Stimulated activated CD4-positive, alpha-beta T cell treated with anti-CD3 and anti-CD28 coated beads, Interleukin-1b, Interleukin-23, amount 100 ng/mL, for 24 hours (primary cell): ENCODE measurements around the gene CCDC88A.
"Not testable (repeated sequence)": the region's sequence is repeated elsewhere in the genome, so short reads cannot be mapped to it uniquely, and the experiment has no call there.

Experiments used
- DNase-seq, 4 experiments: peaks; one replicate each; pipeline ENCODE4 v3.0.0-alpha.2; 2020; ENCODE audit warnings: low read depth in 4 of 4, low spot score in 1 of 4

Gene CCDC88A, protein sequence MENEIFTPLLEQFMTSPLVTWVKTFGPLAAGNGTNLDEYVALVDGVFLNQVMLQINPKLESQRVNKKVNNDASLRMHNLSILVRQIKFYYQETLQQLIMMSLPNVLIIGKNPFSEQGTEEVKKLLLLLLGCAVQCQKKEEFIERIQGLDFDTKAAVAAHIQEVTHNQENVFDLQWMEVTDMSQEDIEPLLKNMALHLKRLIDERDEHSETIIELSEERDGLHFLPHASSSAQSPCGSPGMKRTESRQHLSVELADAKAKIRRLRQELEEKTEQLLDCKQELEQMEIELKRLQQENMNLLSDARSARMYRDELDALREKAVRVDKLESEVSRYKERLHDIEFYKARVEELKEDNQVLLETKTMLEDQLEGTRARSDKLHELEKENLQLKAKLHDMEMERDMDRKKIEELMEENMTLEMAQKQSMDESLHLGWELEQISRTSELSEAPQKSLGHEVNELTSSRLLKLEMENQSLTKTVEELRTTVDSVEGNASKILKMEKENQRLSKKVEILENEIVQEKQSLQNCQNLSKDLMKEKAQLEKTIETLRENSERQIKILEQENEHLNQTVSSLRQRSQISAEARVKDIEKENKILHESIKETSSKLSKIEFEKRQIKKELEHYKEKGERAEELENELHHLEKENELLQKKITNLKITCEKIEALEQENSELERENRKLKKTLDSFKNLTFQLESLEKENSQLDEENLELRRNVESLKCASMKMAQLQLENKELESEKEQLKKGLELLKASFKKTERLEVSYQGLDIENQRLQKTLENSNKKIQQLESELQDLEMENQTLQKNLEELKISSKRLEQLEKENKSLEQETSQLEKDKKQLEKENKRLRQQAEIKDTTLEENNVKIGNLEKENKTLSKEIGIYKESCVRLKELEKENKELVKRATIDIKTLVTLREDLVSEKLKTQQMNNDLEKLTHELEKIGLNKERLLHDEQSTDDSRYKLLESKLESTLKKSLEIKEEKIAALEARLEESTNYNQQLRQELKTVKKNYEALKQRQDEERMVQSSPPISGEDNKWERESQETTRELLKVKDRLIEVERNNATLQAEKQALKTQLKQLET (N-terminal part only)

DNA sequence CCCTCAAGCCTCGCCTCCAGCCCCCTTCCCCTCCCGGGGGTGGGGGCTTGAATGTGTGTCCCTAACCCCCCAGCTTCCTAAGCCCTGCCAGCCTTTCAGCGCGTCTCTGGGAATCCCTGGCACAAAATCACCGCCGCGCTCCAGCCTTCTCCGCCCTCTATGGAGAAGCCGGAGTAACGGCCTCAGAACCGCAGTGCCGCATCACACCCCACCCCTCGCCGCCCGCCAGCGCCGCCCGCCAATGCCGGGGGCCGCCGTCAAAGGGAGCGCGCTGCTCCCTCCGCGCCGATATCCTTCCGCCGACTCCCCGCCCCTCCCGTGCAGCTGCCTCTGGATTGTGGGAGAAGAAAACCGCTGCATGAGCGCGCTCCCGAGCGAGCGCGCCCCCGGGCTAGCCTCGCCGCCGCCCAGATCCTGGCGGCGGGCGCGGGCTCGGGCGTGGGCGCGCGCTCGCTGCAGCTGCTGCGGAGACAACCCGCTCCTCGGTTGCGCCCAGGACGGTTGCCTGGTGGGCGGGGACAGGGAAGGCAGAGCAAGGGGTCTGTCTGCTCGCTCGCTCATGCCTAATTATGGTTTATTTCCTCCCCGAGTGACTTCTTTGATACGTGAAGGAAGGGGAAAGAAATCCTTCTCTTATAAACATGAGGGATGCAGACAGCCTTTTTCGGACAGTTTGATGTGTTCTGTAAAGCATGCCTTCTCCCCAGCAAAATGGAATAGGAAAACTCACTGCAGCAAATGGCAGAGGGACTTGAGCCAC lies at the start of gene CCDC88A:
Gene CCDC88A (minus strand): TSS at position 178 of the 760 bp plus-strand sequence. CDS start 777 bp downstream, outside the sequence.
- peak; percentile 71 to 86 (median 82) for DNase-seq

DNA sequence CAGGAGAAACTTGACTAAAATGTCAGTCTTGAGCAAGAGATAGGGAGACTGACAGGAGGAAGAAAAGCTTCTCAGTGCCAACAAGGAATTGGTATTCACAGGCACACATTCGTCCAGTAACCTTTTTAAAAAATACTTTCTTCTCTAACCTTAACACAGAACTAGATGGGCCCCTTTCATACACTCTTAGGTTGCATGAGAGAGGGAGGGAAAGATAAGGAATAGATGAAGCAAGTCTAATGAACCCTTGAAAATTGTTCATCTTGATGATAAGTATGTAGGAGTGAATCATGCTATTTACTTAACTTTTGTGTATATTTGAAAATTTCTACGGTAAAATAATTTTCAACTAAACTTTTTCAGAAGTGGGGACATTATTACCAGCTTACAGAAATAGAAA lies 42.0 kb upstream of the CCDC88A start:
- no peak for DNase-seq

DNA sequence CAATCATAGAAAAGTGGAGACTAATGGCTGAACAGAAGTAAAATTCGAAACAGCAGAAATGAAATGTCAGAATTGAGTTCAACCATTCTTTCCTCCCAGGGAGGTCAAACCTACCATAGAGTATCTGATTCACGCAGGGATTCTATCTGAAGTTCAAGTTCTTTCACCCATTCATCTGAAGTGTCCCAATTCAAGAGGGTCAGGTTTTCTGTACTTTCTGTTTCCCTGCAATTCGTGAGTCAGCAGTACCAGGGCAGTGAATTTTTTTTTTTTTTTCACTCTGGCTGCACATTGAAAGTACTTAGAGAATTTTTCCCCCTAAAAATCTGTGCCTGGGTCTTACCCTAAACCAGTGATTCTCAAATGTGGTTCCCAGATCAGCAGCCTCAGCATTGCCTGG lies 40.9 kb upstream of the CCDC88A start:
- DNase-seq: no peak

DNA sequence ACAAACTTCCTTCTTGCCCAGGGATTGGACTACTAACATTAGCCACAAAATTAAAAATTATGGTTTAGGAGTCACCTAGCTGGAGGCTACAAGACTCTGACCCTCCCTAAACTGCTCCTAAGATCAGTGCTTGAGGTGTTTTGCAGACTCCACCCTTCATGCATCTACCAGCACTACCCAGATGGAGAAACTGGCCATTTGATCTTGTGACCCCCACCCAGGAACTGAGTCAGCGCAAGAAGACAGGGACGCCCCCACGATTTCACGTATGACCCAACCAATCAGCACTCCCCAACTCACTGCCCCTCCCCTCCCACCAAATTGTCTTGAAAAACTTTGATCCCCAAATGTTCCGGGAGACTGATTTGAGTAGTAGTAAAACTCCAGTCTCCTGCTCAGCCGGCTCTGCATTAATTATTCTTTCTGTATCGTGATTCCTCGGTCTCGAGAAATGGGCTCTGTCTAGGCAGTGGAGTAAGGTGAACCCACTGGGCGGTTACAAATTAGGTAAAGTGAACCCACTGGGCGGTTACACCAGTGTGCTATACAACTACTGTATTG lies 40.1 kb upstream of the CCDC88A start:
- no peak for DNase-seq

DNA sequence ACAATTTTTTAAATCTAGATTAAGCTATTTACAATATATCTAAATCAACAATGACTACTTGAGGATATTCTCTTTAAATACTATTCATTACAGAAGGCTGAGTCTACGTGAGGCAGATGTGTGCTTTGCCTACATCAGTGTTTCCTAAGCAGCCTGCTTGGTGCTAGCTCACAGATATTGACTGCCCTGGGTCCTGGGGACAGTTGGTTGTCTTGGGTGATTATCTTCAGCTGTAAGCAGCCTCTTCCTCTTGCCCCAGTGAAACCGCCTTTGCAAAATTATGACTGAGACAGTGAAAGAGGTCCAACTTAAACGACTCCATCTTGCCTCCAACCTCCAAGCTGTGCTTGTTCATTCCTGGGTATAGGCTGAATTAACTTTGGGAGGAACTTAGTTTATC lies 39.6 kb upstream of the CCDC88A start:
- no peak for DNase-seq

DNA sequence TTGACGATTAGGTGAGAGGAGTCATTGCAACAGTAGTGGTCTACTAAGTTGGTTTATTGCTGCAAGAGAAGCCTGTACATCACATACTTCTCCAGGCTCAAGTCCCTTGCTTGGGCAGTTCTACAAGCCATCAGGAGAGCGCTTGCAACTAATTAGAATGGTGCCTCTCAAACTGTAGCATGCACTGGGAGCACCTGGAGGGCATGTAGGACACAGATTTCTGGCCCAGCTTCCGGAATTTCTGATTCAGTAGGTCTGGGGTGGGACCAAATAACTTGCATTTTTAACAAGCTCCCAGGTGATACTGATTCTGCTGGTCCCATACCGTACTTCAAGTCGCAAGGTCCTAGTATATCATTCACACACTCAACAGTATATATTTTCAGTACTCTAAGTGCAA lies 34.5 kb upstream of the CCDC88A start:
- DNase-seq: no peak

DNA sequence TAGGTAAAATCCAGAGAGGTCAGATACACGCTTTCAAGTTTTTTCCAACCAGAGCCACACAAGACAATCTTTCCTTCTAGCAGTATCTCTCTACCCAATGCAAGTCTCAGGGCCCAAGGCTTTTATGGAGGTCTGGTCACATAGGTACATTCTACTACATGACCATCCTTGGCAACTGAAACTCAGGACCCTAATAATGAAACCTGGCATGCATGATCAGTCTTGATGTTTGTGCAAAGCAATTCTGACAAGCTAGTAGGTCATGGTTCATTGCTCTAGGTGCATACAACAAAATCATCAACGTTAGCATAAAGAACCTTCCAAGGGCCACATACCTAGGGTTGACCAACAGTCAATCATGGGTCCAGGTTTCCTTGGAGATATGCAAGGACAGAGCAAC lies 33.2 kb upstream of the CCDC88A start:
- no peak for DNase-seq

DNA sequence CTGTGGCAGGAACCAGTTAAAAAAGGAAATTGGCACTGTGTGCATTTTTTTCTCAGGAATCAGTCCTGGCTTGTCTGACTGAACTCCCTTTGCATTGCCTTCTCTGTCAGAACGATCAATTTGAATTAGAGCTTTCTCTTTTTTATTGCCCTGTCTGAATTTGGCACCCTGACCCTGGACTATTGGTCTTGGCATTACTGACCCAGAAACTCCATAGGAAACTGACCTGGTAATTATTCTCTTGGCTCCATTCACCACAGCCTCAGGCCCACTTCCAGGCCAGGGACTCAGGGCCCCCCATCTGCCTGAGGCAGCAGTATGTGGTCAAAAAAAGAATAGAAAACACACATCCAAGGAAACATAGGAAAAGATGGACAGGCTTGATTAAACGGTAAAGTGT lies 32.0 kb upstream of the CCDC88A start:
- DNase-seq: no peak

DNA sequence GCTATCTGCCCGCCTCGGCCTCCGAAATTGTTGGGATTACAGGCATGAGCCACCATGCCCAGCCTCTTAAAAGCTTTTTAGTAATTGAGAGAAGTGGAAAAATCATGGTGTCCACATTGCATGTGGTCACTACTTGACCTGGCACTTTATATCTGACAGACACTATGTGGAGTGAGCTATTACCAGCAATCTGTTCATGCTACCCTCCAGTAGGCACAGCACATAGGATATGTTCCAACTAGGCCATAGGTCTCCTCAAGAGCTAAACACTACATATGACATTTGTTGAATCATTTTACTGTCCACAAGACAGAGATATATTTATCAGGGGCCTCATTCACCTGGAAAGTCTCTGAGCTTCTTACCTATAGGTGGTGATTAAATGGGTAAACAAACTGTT lies 30.4 kb upstream of the CCDC88A start:
- DNase-seq: not testable (repeated sequence)

DNA sequence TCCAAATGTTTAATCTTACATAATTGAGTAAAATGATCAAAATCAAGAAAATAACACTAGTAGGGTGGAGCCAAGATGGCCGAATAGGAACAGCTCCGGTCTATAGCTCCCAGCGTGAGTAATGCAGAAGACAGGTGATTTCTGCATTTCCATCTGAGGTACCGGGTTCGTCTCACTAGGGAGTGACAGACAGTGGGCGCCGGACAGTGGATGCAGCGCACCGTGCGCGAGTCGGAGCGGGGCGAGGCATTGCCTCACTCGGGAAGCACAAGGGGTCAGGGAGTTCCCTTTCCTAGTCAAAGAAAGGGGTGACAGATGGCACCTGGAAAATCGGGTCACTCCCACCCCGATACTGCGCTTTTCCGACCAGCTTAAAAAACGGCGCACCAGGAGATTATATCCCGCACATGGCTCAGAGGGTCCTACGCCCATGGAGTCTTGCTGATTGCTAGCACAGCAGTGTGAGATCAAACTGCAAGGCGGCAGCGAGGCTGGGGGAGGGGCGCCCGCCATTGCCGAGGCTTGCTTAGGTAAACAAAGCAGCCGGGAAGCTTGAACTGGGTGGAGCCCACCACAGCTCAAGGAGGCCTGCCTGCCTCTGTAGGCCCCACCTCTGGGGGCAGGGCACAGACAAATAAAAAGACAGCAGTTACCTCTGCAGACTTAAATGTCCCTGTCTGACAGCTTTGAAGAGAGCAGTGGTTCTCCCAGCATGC lies 22.5 kb upstream of the CCDC88A start:
- DNase-seq: not testable (repeated sequence)

DNA sequence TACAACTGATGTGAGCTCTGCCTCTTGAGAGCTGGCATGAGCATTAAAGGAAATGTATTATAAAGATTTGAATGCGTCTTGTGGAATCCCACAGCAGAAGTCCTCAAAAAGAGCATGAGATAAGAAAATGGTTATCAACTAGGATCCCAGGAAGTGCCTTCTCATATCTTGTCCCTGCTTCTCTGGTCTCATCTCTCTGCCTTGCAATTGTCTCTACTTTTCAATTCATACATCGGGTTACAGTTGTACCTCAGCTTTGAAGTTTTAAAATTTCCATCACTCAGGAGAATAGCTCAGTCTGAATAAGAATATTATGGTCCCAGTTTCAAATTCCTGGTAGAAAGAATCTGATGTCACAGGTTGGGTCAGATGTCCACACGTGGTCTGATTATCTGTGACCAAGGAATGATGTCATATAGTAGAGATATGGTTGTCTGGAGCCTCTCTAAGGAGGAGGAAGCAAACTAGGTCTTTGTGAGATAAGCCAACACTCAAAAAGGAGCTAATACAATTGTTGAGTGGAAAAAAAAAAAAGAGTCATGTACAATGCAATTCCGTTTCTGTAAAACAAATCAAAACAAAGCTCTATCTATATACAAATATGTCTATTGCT lies 21.7 kb upstream of the CCDC88A start:
- DNase-seq: no peak

DNA sequence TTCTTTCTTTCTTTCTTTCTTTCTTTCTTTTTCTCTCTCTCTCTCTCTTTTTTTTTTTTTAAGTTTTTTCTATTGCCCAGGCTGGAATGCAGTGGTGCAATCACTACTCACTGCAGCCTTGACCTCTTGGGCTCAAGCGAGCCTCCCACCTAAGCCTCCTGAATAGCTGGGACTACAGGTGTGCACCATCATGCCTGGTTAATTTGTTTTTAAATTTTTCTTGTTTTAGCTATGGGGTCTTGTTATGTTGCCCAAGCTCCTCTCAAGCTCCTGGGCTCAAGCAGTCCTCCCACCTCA lies 19.4 kb upstream of the CCDC88A start:
- no peak for DNase-seq

DNA sequence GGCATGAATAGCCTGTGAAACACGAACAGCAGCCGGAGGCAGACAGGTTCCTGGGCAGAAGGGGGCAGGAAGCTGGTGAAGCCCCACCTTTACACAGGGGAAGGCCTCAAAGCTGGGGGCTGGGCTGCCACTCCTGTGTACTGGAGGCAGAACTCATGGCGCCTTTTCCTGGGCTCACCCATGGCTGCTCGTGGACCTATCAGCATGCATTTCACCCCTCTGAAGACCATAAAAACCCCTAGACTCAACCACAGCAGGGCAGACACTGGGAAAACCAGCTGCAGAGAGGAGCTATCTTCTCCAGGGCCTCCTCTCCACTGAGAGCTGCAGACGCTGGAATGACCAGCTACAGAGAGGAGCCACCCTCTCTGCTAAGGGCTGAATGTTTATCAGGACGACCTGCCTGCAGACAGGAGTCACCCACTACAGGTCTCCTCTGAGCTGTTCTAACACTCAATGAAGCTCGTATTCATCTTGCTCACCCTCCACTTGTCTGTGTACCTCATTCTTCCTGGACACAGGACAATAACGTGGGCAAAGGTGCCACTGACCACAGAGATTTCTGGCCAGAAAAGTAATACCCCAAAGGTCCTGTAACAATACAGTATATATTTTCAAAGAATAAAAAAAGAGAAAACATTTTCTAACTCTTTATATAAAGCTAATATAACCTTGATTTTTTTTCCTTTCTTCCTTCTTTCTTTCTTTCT lies 18.9 kb upstream of the CCDC88A start:
- no peak for DNase-seq

DNA sequence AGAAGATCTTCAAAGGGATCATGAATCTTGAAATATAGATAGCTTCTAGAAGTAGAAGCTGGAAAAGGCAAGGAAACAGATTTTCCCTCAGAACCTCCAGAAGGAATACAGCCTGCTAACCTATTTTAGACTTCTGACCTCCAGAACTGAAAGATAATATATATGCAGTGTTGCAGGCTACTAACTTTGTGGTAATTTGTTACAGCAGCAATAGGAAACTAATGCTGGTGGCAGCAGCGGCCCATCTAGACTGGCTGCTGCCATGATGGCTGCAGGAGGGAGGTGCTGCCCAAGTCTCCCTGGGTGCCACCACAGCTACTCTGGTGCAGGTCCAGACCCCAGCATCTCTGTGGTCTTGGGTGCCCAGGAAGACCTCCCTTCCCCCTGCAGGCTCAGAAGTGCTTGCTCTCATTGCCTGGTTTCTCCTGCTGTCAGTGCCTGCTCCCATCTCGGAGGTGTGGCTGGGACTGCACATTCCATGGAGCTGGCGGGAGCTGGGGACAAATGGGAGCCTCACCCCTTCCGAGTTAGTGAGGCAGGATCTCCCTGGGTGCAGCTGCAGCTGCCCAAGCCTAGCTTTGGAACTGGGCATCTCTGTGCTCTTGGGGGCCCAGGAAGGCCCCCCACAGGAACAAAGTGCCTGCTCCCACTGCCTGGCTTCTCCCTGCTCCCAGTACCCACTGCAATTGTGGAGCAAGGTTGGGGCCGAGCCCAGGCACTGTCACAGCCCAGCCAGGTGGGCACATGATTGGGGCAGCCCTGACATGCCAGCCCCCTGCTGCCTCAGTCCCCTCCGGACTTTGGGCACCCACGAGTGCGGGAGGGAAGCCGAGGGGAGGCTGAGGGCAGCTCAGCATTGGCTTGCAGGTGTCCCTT lies 18.1 kb upstream of the CCDC88A start:
- DNase-seq: no peak

DNA sequence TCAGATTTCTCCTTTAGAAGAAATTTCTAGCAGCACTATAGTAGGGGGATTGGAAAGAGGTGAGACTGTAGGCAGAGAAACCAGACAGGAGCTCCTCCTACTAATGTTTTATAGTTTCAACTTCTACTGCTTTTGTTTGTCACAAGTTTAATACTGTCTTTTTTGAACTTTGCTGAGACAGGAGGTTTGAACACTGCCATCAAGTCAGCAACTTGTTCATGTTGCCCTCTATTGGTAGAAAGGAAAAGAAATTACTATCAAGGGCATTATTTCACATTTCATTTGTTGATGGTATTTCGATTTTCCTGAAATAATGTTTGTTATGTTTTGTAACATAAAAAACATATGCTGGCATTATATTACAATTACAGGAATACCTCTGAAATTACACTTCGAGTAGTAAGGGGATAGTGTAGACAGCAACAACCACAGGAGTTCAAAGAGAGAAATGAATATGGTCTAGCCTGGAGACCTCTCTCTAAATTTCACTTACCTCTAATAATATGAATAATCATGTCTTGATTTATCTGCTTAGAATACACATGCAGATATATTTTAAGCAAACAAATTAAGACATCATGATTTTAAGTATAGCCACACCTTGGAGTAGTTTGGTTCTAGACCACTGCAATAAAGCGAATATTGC lies 12.4 kb upstream of the CCDC88A start:
- no peak for DNase-seq

DNA sequence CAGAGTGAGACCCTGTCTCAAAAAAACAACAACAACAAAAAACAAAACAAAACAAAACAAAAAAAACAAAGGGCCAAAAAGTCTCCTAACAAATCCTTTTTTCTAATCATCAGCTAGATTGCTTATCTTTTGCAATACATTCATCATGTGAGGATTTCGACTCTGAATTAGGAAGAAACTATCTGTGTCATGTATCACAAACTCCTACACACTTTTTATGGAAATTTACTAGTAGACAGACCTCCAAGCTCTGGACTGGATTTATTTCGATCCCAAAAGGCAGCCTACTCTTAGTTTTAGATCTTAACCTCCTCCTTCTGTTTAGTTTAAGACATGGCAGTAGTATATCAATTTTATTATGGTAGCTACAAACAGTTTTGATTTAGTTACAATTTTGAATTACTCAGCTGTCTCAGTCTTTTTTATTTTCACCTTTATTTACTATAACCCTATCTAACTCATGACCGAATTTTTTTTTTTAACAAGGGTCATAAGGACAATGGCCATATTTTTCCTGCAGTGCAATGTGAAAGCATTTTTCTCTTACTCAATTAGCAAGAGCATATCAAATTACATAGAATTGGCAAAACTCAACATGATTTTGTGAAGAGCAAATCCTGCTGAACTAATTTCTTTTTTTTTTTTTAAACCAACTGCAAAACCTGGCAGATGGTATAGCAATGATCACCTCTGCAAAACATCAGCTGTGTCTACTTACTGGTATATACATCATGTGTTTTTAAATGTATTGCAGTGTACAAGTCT lies 10.7 kb upstream of the CCDC88A start:
- no peak for DNase-seq

DNA sequence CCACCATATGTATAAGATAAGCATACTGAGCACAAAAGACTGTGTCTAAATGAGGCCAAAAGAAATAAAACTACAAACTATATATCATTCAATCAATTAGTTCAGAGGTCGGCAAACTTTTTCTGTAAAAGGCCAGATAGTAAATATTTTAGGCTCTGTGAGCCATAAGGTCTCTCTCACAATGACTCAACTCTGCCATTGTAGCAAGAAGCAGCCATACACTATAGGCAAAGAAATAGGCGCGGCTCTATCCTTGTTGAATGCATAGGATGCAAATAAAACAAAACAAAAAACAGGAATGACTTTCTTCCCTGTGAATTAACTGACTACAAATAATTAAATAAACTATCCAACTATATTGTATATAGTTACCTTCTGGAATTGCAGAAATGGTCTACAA lies 8.6 kb upstream of the CCDC88A start:
- no peak for DNase-seq
